B cell (primary cell): ENCODE measurements around the gene TAF1A.

ENCODE experiments used
- CTCF ChIP-seq: fragments of 200-600 bp; IDR thresholded peaks from one replicate; pipeline ENCODE4 v1.8.0; 2022; ENCODE audit warnings: antibody characterized with exemption, mild to moderate bottlenecking
- EZH2 ChIP-seq: IDR thresholded peaks from 2 replicates; pipeline ENCODE4 v1.6.1; 2012; ENCODE audit warnings: borderline replicate concordance, low read depth, mild to moderate bottlenecking, moderate library complexity, low read length; ENCODE audit not compliant: insufficient read depth, poor library complexity, severe bottlenecking

GRCh38 chr1:222613627-222614026, 23.9 kb upstream of the TAF1A start:
- TF ChIP-seq CTCF (no peak), EZH2 (no peak)
